HAP-1 (cell line): Measurements from ENCODE around the gene EWSR1.
"Not testable (repeated sequence)": the region's sequence is repeated elsewhere in the genome, so short reads cannot be mapped to it uniquely, and the experiment has no call there.

Experiments
- DNase-seq, 2 experiments: peaks; one replicate each; pipeline ENCODE4 v3.0.0-alpha.2; 2016 to 2020; ENCODE audit warnings: low spot score in 2 of 2
- H3K27me3 ChIP-seq: fragments of 250-450 bp; sonication (Bioruptor Pico); 2 replicates; pipeline ENCODE4 v1.5.1; 2020; ENCODE audit warnings: low read depth, mild to moderate bottlenecking, moderate library complexity
- H3K36me3 ChIP-seq: fragments of 250-450 bp; sonication (Bioruptor Pico); replicated peaks from 2 replicates; pipeline ENCODE4 v1.5.1; 2020; ENCODE audit warnings: mild to moderate bottlenecking
- H3K4me1 ChIP-seq: fragments of 250-450 bp; sonication (Bioruptor Pico); 2 replicates; pipeline ENCODE4 v1.5.1; 2020; ENCODE audit warnings: mild to moderate bottlenecking
- H3K4me3 ChIP-seq: fragments of 250-450 bp; sonication (Bioruptor Pico); 2 replicates; pipeline ENCODE4 v1.5.1; 2020; ENCODE audit warnings: mild to moderate bottlenecking, moderate library complexity
- H3K9me3 ChIP-seq: fragments of 250-450 bp; sonication (Bioruptor Pico); 2 replicates; pipeline ENCODE4 v1.5.1; 2020; ENCODE audit warnings: mild to moderate bottlenecking, moderate library complexity
- in situ Hi-C: fragments of 300-500 bp; cut with MboI; formaldehyde crosslinking; loops from 3 replicates; pipeline ENCODE4 v1.14.3; 2020; ENCODE audit warnings: low sequenced_read_pairs, inconsistent platforms, mixed read lengths

The EWSR1 gene

DNA sequence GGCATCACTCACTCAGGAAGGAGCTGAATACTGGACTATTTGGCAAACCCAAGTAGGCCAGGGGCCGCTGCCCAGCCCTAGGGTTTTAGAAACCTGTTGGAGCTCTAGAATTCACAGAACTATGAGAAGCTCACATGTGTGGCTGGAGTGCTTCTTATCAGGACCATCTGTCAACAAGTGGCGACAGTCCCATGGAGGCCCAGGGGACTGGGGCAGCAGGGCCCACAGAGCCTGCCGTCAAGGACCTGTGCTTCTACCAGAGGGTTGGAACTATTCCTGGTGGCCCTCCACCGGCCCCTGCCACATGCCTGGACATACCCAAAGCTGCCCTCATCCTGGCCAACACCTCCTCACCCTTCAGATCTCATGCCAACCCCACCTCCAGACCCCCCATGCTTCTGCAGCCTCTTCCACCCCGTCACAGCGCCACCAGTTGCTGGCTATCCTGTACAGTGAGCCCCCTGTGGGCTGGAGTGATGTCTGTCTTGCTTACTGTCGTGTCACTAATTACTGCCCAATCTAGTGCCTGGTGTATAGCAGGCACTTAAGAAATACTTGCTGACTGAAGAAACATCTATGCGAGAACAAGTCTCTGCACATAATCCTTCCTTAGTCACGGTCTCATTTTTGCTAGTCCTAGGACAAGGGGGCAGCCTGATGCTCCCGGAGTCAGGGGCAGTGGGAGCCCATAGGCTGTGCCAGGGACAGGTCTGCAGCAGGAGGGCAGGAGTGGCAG lies 74.7 kb downstream of the EWSR1 start:
- Histone ChIP-seq H3K36me3 (peaks cover 68% of the 10 kb centered on the region), H3K4me3 (no peak overlapping the region), H3K9me3 (no peaks in the 10 kb centered on the region), H3K4me1 (no peaks in the 10 kb centered on the region), H3K27me3 (no peaks in the 10 kb centered on the region)
- DNase-seq: no peak
- in situ Hi-C loops: no loop called here

DNA sequence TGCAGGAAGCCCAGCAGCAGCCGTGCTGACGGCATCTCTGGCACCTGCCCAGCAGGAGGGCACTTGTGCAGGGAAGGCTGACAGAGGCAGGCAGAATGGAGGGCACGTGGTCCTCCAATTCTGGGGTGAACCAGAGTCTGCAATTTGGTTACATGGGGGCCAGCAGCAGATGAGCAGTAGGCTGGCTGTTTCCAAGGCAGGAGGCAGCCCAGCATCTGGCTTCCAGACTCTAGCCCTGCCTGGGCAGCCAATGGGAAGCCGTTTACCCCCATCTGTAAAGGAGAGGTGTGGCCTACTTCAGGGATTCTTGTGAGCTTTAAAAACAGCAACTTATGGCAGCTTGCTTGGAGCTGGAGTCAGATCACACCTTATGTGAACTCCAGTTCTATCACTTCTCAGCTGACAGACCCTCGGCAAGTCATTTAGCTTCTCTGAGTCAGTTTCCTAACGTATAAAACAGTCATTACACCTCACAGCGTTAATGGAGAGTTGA lies 75.3 kb downstream of the EWSR1 start:
- in situ Hi-C loops: no loop called here
- Histone ChIP-seq H3K27me3 (no peaks in the 10 kb centered on the region), H3K4me3 (no peak overlapping the region), H3K4me1 (no peaks in the 10 kb centered on the region), H3K9me3 (no peaks in the 10 kb centered on the region), H3K36me3 (peaks cover 70% of the 10 kb centered on the region)
- no peak for DNase-seq

DNA sequence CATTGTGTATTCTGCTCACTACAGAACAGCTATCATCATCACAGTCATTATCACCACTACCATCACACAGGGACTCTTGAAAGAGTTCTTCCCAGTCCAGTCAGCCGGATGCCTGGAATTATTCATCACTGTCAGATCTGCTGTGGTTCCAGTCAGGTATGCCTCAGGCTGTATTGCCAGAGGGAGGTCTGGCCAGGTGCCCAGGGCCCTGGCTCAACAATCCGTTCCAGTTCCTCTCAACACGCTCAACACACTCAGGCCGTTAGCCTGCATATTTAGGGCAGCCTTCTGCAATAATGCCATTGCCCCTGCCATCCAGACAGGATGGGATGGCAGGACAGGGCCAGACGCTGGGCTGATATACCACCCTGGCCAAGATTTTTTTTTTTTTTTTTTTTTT lies 76.1 kb downstream of the EWSR1 start:
- no peaks in the 10 kb centered on the region for H3K9me3 ChIP-seq
- H3K36me3 ChIP-seq: peaks cover 70% of the 10 kb centered on the region
- in situ Hi-C loops: no loop called here
- no peaks in the 10 kb centered on the region for H3K27me3 ChIP-seq
- no peak for DNase-seq
- no peaks in the 10 kb centered on the region for H3K4me1 ChIP-seq
- no peak overlapping the region for H3K4me3 ChIP-seq

GRCh38 chr22:29344889-29345288 lies 76.8 kb downstream of the EWSR1 start:
- H3K4me1 ChIP-seq, H3K9me3 ChIP-seq, DNase-seq, H3K4me3 ChIP-seq, H3K27me3 ChIP-seq, in situ Hi-C loops: not testable (repeated sequence)
- peaks cover 69% of the 10 kb centered on the region for H3K36me3 ChIP-seq

- Histone ChIP-seq H3K36me3 (peaks cover 69% of the 10 kb centered on the region), H3K9me3 (no peaks in the 10 kb centered on the region), H3K4me3 (no peak overlapping the region), H3K4me1 (no peaks in the 10 kb centered on the region), H3K27me3 (no peaks in the 10 kb centered on the region)
- DNase-seq: no peak
- in situ Hi-C loops: no loop called here
These were observed 77.9 kb downstream of the EWSR1 start for GRCh38 chr22:29345932-29346331.

DNA sequence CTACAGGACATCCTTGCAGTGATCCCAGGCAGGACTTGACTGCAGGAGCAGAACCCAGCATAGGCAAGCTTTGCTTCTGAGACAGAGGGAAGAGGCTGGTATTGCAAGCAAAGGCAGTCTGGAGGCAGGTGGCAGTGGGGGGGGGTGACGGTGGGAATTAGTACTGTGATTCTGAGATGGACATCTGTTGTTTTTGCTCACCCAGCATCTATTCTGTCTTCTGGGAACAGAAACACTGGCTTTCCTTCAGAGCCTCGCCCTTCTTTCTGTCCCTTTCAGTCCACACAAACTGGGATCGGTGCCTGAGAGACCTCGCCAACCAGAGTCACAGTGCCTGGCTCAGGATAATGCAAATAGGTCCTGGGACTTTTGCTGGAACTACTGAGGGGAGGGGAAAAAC lies 78.6 kb downstream of the EWSR1 start:
- in situ Hi-C loops: no loop called here
- H3K4me1 ChIP-seq: no peaks in the 10 kb centered on the region
- no peaks in the 10 kb centered on the region for H3K27me3 ChIP-seq
- DNase-seq: no peak
- peaks cover 70% of the 10 kb centered on the region for H3K36me3 ChIP-seq
- H3K9me3 ChIP-seq: no peaks in the 10 kb centered on the region
- H3K4me3 ChIP-seq: no peak overlapping the region

DNA sequence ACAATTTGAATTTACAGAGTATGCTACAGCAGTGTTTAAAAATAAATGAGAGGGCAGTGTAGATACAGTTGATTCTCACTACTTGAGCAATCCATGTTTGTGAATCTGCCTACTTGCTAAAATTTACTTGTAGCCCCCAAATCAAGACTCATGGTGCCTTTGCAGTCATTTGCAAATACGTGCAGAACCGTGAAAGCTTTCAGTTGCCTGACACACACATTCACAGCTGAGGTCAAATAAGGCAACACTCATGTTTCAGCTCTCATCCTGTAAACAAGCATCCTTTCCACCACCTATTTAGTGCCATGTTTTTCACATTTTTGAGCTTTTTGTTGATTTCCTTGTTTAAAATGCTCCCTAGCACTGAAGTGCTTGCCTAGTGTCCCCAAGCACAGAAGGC lies 80.0 kb downstream of the EWSR1 start:
- in situ Hi-C loops: no loop called here
- no peak overlapping the region for H3K4me3 ChIP-seq
- H3K4me1 ChIP-seq: no peaks in the 10 kb centered on the region
- H3K27me3 ChIP-seq: no peaks in the 10 kb centered on the region
- no peak for DNase-seq
- no peaks in the 10 kb centered on the region for H3K9me3 ChIP-seq
- H3K36me3 ChIP-seq: peaks cover 73% of the 10 kb centered on the region

- no peaks in the 10 kb centered on the region for H3K9me3 ChIP-seq
- no peak overlapping the region for H3K4me3 ChIP-seq
- in situ Hi-C loops: no loop called here
- H3K36me3 ChIP-seq: peaks cover 81% of the 10 kb centered on the region
- no peaks in the 10 kb centered on the region for H3K27me3 ChIP-seq
- DNase-seq: no peak
- H3K4me1 ChIP-seq: no peaks in the 10 kb centered on the region
These were observed 80.9 kb downstream of the EWSR1 start for GRCh38 chr22:29348956-29349355.
